ENCODE data around the gene MLST8. TPM values are rescaled to one million over a fixed set of nuclear protein-coding genes. Genes with fewer than 3 reads are reported as not detected.

The MLST8 gene
- total and polyA plus RNA-seq, 9 donors = 7.4 to 56.2 (median 28.4) TPM

DNA sequence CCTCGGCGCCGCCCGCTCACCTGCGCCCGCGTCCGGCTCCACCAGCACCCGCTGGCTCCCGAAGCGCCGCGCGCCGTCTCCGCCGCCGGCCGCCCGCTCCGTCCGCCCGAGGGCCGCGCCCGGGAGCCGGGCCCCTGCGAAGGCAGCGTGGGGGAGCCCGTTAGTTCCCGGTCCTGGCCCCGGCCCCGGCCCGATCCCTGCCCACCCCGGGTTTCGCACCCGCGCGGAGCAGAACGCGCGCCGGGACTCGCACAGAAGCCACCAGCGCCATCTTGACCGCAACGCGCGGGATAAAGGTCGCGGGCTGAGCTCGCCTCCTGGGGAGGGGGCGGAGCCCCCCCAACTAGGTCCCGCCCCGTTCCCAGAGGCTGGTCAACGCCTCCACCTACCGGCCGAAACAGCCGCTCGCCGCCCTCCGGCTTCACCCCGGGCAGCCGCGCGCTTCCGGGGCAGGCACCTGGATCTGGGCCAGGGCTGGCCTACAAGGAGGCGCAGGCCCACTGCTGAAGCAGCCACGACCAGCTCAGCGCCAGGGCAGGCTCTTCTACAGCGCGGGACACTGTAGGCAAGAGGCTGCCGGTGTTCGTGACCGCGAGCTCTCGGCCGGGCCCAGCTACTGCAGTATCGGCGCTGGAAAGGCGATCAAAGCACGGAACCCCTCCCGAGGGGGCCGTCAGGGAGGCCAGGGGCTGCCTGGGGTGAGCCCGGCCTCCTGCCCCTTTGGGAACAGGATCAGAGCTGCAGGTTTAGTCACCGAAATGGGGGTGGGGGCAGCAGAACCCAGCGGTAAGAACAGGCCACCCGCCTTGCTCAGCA, 46.2 kb downstream of the MLST8 start, which contains the start of gene ECI1:
ECI1 (minus strand) TSS at position 292 of the 816 bp plus-strand sequence; CDS start at position 271, 21 bp downstream.
- H3K36me3 ChIP-seq = no peaks in the 10 kb centered on the region
- H3K27me3 ChIP-seq = no peaks in the 10 kb centered on the region
- H3K27ac ChIP-seq = peak within 1 kb of the TSS; percentile 77 to 78
- intact Hi-C loops (cut with DNase I) = loop anchor here in 1 of 4 donors (10.0 kb wide), 1 partner anchor 97 kb away; the partner anchor contains the start of gene TRAF7
- WGBS, 3 donors = 1 to 3% (median 3%) methylated on average over 43 to 88 of the region's 88 CpGs
- H3K9me3 ChIP-seq = no peaks in the 10 kb centered on the region
- peak; percentile 96 to 98 (median 97) for DNase-seq
- peaks cover 2% of the 10 kb centered on the region for H3K4me1 ChIP-seq (ENCODE audit: insufficient read depth)
- peak; percentile 68 for TF ChIP-seq POLR2A (IDR thresholded peaks at IDR 0.05)
- TF ChIP-seq, protein P1, sequence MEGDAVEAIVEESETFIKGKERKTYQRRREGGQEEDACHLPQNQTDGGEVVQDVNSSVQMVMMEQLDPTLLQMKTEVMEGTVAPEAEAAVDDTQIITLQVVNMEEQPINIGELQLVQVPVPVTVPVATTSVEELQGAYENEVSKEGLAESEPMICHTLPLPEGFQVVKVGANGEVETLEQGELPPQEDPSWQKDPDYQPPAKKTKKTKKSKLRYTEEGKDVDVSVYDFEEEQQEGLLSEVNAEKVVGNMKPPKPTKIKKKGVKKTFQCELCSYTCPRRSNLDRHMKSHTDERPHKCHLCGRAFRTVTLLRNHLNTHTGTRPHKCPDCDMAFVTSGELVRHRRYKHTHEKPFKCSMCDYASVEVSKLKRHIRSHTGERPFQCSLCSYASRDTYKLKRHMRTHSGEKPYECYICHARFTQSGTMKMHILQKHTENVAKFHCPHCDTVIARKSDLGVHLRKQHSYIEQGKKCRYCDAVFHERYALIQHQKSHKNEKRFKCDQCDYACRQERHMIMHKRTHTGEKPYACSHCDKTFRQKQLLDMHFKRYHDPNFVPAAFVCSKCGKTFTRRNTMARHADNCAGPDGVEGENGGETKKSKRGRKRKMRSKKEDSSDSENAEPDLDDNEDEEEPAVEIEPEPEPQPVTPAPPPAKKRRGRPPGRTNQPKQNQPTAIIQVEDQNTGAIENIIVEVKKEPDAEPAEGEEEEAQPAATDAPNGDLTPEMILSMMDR (IDR thresholded peaks at IDR 0.05) = peak; percentile 74 to 95 (median 86)
- TF ChIP-seq EP300 (IDR thresholded peaks at IDR 0.05) = no peak
- peak within 1 kb of the TSS; percentile 46 for H3K4me3 ChIP-seq

GRCh38 chr16:2252806-2253148, 47.5 kb downstream of the MLST8 start:
- no peak for DNase-seq
- intact Hi-C loops (cut with DNase I) = loop anchor here in 1 of 4 donors (10.0 kb wide), 1 partner anchor 98 kb away; the partner anchor contains the start of gene TRAF7
- H3K4me1 ChIP-seq (ENCODE audit: insufficient read depth) = peaks cover 2% of the 10 kb centered on the region
- H3K4me3 ChIP-seq = no peak overlapping the region
- H3K9me3 ChIP-seq = no peaks in the 10 kb centered on the region
- no peaks in the 10 kb centered on the region for H3K36me3 ChIP-seq
- TF ChIP-seq POLR2A (IDR thresholded peaks at IDR 0.05) (no peak), EP300 (IDR thresholded peaks at IDR 0.05) (no peak)
- TF ChIP-seq, protein P1 (IDR thresholded peaks at IDR 0.05) = no peak
- no peaks in the 10 kb centered on the region for H3K27me3 ChIP-seq
- no peak overlapping the region for H3K27ac ChIP-seq
- 94 to 96% (median 95%) methylated on average over 7 of the region's 7 CpGs for WGBS, 3 donors

GRCh38 chr16:2253293-2253692, 48.0 kb downstream of the MLST8 start:
- H3K4me3 ChIP-seq = no peak overlapping the region
- 75 to 85% (median 76%) methylated on average over 11 of the region's 11 CpGs for WGBS, 3 donors
- TF ChIP-seq POLR2A (IDR thresholded peaks at IDR 0.05) (no peak), EP300 (IDR thresholded peaks at IDR 0.05) (no peak)
- TF ChIP-seq, protein P1 (IDR thresholded peaks at IDR 0.05) = no peak
- peaks cover 2% of the 10 kb centered on the region for H3K4me1 ChIP-seq (ENCODE audit: insufficient read depth)
- no peaks in the 10 kb centered on the region for H3K9me3 ChIP-seq
- H3K27ac ChIP-seq = no peak overlapping the region
- no peak for DNase-seq
- H3K36me3 ChIP-seq = no peaks in the 10 kb centered on the region
- intact Hi-C loops (cut with DNase I) = loop anchor here in 1 of 4 donors (10.0 kb wide), 1 partner anchor 98 kb away; the partner anchor contains the start of gene TRAF7
- no peaks in the 10 kb centered on the region for H3K27me3 ChIP-seq

DNA sequence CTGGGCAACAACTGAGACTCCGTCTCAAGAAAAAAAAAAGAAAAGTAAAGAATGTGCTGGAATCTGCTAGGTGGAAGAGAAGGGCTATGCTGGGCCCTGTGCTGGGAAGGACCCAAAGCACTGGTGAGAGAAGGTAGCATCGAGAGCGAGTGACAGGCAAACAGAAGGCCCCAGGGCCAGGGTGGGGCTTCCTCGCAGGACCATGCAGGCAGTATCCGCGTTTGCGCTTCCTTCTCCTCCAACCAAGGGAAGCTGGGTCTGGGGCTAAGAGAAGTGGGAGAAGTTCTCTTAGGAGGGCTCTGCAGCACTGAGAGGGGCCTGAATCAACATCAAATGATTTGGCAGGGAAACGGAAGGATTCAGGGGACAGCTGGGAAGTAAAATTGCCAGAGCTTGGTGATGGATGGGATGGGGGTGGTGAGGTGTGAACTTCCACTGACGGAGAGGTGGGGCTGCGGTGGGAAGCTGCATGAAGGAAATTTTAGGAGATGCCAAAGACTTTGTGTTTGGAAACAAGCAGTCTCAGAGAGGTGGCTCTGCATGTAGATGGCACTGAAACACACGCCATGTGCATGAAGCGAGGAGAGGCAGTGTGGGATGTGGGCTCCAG, 51.4 kb downstream of the MLST8 start:
- Histone ChIP-seq H3K27me3 (no peaks in the 10 kb centered on the region), H3K4me1 (ENCODE audit: insufficient read depth) (peaks cover 1% of the 10 kb centered on the region), H3K4me3 (no peak overlapping the region), H3K27ac (no peak overlapping the region), H3K36me3 (no peaks in the 10 kb centered on the region), H3K9me3 (no peaks in the 10 kb centered on the region)
- no peak for DNase-seq
- TF ChIP-seq, protein P1 (IDR thresholded peaks at IDR 0.05) = no peak
- no peak for TF ChIP-seq EP300 (IDR thresholded peaks at IDR 0.05)
- no peak for TF ChIP-seq POLR2A (IDR thresholded peaks at IDR 0.05)
- 81 to 85% (median 84%) methylated on average over 12 of the region's 12 CpGs for WGBS, 3 donors
- intact Hi-C loops (cut with DNase I) = loop anchor here in 1 of 4 donors (10.0 kb wide), 1 partner anchor 102 kb away; the partner anchor contains the start of gene TRAF7

All from ovary (tissue), 9 donors.